GM23338 (cell line): ENCODE results near the gene TBCE. TPM values are rescaled to one million over a fixed set of nuclear protein-coding genes. Genes with fewer than 3 reads are reported as not detected.

Experiments
- ATAC-seq: fragments of 200-7000 bp; cut with Tn5 transposase; 3 replicates; pipeline ENCODE4 v1.9.1; 2020
- DNase-seq: peaks from one replicate; pipeline ENCODE4 v3.0.0-alpha.2; 2015; ENCODE audit warnings: low spot score
- H2AFZ ChIP-seq: fragments of 200-600 bp; sonication (generic); 2 replicates; pipeline ENCODE4 v1.8.0; 2016; ENCODE audit warnings: antibody characterized with exemption, mild to moderate bottlenecking, moderate library complexity
- H3F3A ChIP-seq: fragments of 200-600 bp; sonication (generic); replicated peaks from 2 replicates; pipeline ENCODE4 v1.8.0; 2017; ENCODE audit warnings: antibody characterized with exemption, mixed run types, low read depth
- H3K27ac ChIP-seq: fragments of 200-600 bp; sonication (generic); 2 replicates; pipeline ENCODE4 v1.6.1; 2016; ENCODE audit warnings: low read depth
- H3K27me3 ChIP-seq: fragments of 200-600 bp; sonication (generic); 2 replicates; pipeline ENCODE4 v1.8.0; 2016; ENCODE audit warnings: mild to moderate bottlenecking, mixed run types, moderate library complexity; ENCODE audit not compliant: insufficient read depth
- H3K36me3 ChIP-seq: fragments of 200-600 bp; sonication (generic); 2 replicates; pipeline ENCODE4 v1.8.0; 2016; ENCODE audit warnings: mild to moderate bottlenecking; ENCODE audit not compliant: insufficient read depth
- H3K4me1 ChIP-seq: fragments of 200-600 bp; sonication (generic); 2 replicates; pipeline ENCODE4 v1.8.0; 2016; ENCODE audit warnings: mild to moderate bottlenecking, moderate library complexity; ENCODE audit not compliant: insufficient read depth
- H3K4me2 ChIP-seq: fragments of 200-600 bp; sonication (generic); 2 replicates; pipeline ENCODE4 v1.7.1; 2017; ENCODE audit warnings: mixed run types
- H3K4me3 ChIP-seq: fragments of 200-600 bp; sonication (generic); 2 replicates; pipeline ENCODE4 v1.6.1; 2016; ENCODE audit warnings: mixed run types
- H3K79me2 ChIP-seq: fragments of 200-600 bp; sonication (generic); replicated peaks from 2 replicates; pipeline ENCODE4 v1.8.0; 2017; ENCODE audit warnings: mild to moderate bottlenecking; ENCODE audit not compliant: insufficient read depth
- H3K9me2 ChIP-seq: fragments of 200-600 bp; sonication (generic); 2 replicates; pipeline ENCODE4 v1.8.0; 2017; ENCODE audit not compliant: insufficient read depth
- H4K20me1 ChIP-seq: fragments of 200-600 bp; sonication (generic); replicated peaks from 2 replicates; pipeline ENCODE4 v1.8.0; 2017; ENCODE audit warnings: mild to moderate bottlenecking; ENCODE audit not compliant: insufficient read depth
- H3K27ac Mint-ChIP-seq: 2 replicates; pipeline ENCODE4 v1.8.0; 2020; ENCODE audit warnings: inconsistent platforms, mild to moderate bottlenecking, moderate library complexity, mixed read lengths
- H3K27me3 Mint-ChIP-seq: 3 replicates; pipeline ENCODE4 v1.8.0; 2022; ENCODE audit warnings: low read depth, mild to moderate bottlenecking, moderate library complexity, mixed read lengths, inconsistent platforms; ENCODE audit not compliant: insufficient read depth, poor library complexity
- H3K36me3 Mint-ChIP-seq: 3 replicates; pipeline ENCODE4 v1.8.0; 2021; ENCODE audit warnings: low read depth, mild to moderate bottlenecking, inconsistent platforms, moderate library complexity, mixed read lengths
- H3K4me1 Mint-ChIP-seq: 3 replicates; pipeline ENCODE4 v1.8.0; 2020; ENCODE audit warnings: mild to moderate bottlenecking, inconsistent platforms, mixed read lengths
- H3K4me3 Mint-ChIP-seq: 3 replicates; pipeline ENCODE4 v1.8.0; 2021; ENCODE audit warnings: moderate library complexity, mild to moderate bottlenecking, inconsistent platforms, mixed read lengths
- H3K9me3 Mint-ChIP-seq: 3 replicates; pipeline ENCODE4 v1.8.0; 2020; ENCODE audit warnings: moderate library complexity, mild to moderate bottlenecking, inconsistent platforms, mixed read lengths
- CREB1 ChIP-seq: fragments of 250-450 bp; sonication (Bioruptor Pico); IDR thresholded peaks from 2 replicates; pipeline ENCODE4 v1.5.0; 2020; ENCODE audit warnings: low read depth, mild to moderate bottlenecking, moderate library complexity
- CTCF ChIP-seq, 2 experiments: fragments of 200-600 bp in 1 of 2; sonication (generic) in 1 of 2; conservative IDR thresholded peaks; 2 replicates each; pipeline versions ENCODE4 v1.5.1 to v1.6.1; 2016 to 2017; ENCODE audit warnings: antibody characterized with exemption in 2 of 2, low read depth in 2 of 2, mild to moderate bottlenecking in 2 of 2, moderate library complexity in 1 of 2
- ETS1 ChIP-seq: IDR thresholded peaks from 2 replicates; pipeline ENCODE4 v1.6.1; 2016; ENCODE audit warnings: antibody characterized with exemption
- EZH2phosphoT487 ChIP-seq: fragments of 200-600 bp; sonication (generic); IDR thresholded peaks from one replicate; pipeline ENCODE4 v1.8.1; 2018; ENCODE audit warnings: antibody characterized with exemption; ENCODE audit not compliant: unreplicated experiment
- JUNB ChIP-seq: IDR thresholded peaks from one replicate; pipeline ENCODE4 v1.6.1; 2016; ENCODE audit warnings: antibody characterized with exemption; ENCODE audit not compliant: unreplicated experiment
- POLR2AphosphoS5 ChIP-seq: IDR thresholded peaks from 2 replicates; pipeline ENCODE4 v1.6.1; 2016; ENCODE audit warnings: antibody characterized with exemption, low read depth
- ZNF114 ChIP-seq: fragments of 250-450 bp; sonication (Bioruptor Pico); IDR thresholded peaks from 2 replicates; pipeline ENCODE4 v1.5.0; 2020; ENCODE audit warnings: mild to moderate bottlenecking, moderate library complexity
- ZNF331 ChIP-seq: fragments of 250-450 bp; sonication (Bioruptor Pico); IDR thresholded peaks from 2 replicates; pipeline ENCODE4 v1.5.0; 2020; ENCODE audit warnings: low read depth, mild to moderate bottlenecking, moderate library complexity
- polyA plus RNA-seq: library from polyadenylated mRNA; unstranded; fragments of >200 nt; fragmentation: Nextera tagmentation; extraction: Ambion mirVana; gene quantifications from 2 replicates; pipeline ENCODE4 v1.2.1, GENCODE V29; 2016
- total RNA-seq: library from RNA; depleted of rRNA; stranded (reverse); fragments of >200 nt; shearing (Covaris generic); gene quantifications from 2 replicates; pipeline ENCODE4 v1.2.3, GENCODE V29; 2014
- TF ChIP-seq, protein P1 (sequence below): IDR thresholded peaks from one replicate; pipeline ENCODE4 v1.6.1; 2018; ENCODE audit warnings: antibody characterized with exemption; ENCODE audit not compliant: unreplicated experiment
- TF ChIP-seq, protein P2 (sequence below): fragments of 250-450 bp; sonication (Bioruptor Pico); IDR thresholded peaks from 2 replicates; pipeline ENCODE4 v1.5.0; 2020; ENCODE audit warnings: mild to moderate bottlenecking, moderate library complexity

TBCE gene
- total and polyA plus RNA-seq, 2 experiments from 2014 or later = 42.7 to 64.8 TPM

- H2AFZ ChIP-seq = no peak overlapping the region
- Mint-ChIP-seq H3K27ac (peak overlapping the region; percentile 37; the same call in 1 of the 2 replicates), H3K4me3 (no peak overlapping the region), H3K4me1 (peaks cover 13% of the 10 kb centered on the region), H3K27me3 (peaks cover 2% of the 10 kb centered on the region), H3K9me3 (no peaks in the 10 kb centered on the region), H3K36me3 (peaks cover 3% of the 10 kb centered on the region; the same call in 1 of the 3 replicates)
- H3K4me3 ChIP-seq = no peak overlapping the region
- H3K4me2 ChIP-seq = no peak overlapping the region
- H3K36me3 ChIP-seq = no peaks in the 10 kb centered on the region
- H3K4me1 ChIP-seq = peaks cover 5% of the 10 kb centered on the region; the same call in 1 of the 2 replicates
- no peaks in the 10 kb centered on the region for H3K27me3 ChIP-seq
- TF ChIP-seq ZNF114 (CRISPR knock-in tag) (no peak), JUNB (no peak), EZH2phosphoT487 (no peak), ZNF331 (CRISPR knock-in tag) (no peak), CTCF (conservative IDR thresholded peaks at IDR 0.05; ENCODE audit: low read depth in 2 of 2) (no peak), CREB1 (no peak), ETS1 (no peak), POLR2AphosphoS5 (no peak)
- TF ChIP-seq, protein P1, sequence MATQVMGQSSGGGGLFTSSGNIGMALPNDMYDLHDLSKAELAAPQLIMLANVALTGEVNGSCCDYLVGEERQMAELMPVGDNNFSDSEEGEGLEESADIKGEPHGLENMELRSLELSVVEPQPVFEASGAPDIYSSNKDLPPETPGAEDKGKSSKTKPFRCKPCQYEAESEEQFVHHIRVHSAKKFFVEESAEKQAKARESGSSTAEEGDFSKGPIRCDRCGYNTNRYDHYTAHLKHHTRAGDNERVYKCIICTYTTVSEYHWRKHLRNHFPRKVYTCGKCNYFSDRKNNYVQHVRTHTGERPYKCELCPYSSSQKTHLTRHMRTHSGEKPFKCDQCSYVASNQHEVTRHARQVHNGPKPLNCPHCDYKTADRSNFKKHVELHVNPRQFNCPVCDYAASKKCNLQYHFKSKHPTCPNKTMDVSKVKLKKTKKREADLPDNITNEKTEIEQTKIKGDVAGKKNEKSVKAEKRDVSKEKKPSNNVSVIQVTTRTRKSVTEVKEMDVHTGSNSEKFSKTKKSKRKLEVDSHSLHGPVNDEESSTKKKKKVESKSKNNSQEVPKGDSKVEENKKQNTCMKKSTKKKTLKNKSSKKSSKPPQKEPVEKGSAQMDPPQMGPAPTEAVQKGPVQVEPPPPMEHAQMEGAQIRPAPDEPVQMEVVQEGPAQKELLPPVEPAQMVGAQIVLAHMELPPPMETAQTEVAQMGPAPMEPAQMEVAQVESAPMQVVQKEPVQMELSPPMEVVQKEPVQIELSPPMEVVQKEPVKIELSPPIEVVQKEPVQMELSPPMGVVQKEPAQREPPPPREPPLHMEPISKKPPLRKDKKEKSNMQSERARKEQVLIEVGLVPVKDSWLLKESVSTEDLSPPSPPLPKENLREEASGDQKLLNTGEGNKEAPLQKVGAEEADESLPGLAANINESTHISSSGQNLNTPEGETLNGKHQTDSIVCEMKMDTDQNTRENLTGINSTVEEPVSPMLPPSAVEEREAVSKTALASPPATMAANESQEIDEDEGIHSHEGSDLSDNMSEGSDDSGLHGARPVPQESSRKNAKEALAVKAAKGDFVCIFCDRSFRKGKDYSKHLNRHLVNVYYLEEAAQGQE = no peak
- TF ChIP-seq, protein P2, sequence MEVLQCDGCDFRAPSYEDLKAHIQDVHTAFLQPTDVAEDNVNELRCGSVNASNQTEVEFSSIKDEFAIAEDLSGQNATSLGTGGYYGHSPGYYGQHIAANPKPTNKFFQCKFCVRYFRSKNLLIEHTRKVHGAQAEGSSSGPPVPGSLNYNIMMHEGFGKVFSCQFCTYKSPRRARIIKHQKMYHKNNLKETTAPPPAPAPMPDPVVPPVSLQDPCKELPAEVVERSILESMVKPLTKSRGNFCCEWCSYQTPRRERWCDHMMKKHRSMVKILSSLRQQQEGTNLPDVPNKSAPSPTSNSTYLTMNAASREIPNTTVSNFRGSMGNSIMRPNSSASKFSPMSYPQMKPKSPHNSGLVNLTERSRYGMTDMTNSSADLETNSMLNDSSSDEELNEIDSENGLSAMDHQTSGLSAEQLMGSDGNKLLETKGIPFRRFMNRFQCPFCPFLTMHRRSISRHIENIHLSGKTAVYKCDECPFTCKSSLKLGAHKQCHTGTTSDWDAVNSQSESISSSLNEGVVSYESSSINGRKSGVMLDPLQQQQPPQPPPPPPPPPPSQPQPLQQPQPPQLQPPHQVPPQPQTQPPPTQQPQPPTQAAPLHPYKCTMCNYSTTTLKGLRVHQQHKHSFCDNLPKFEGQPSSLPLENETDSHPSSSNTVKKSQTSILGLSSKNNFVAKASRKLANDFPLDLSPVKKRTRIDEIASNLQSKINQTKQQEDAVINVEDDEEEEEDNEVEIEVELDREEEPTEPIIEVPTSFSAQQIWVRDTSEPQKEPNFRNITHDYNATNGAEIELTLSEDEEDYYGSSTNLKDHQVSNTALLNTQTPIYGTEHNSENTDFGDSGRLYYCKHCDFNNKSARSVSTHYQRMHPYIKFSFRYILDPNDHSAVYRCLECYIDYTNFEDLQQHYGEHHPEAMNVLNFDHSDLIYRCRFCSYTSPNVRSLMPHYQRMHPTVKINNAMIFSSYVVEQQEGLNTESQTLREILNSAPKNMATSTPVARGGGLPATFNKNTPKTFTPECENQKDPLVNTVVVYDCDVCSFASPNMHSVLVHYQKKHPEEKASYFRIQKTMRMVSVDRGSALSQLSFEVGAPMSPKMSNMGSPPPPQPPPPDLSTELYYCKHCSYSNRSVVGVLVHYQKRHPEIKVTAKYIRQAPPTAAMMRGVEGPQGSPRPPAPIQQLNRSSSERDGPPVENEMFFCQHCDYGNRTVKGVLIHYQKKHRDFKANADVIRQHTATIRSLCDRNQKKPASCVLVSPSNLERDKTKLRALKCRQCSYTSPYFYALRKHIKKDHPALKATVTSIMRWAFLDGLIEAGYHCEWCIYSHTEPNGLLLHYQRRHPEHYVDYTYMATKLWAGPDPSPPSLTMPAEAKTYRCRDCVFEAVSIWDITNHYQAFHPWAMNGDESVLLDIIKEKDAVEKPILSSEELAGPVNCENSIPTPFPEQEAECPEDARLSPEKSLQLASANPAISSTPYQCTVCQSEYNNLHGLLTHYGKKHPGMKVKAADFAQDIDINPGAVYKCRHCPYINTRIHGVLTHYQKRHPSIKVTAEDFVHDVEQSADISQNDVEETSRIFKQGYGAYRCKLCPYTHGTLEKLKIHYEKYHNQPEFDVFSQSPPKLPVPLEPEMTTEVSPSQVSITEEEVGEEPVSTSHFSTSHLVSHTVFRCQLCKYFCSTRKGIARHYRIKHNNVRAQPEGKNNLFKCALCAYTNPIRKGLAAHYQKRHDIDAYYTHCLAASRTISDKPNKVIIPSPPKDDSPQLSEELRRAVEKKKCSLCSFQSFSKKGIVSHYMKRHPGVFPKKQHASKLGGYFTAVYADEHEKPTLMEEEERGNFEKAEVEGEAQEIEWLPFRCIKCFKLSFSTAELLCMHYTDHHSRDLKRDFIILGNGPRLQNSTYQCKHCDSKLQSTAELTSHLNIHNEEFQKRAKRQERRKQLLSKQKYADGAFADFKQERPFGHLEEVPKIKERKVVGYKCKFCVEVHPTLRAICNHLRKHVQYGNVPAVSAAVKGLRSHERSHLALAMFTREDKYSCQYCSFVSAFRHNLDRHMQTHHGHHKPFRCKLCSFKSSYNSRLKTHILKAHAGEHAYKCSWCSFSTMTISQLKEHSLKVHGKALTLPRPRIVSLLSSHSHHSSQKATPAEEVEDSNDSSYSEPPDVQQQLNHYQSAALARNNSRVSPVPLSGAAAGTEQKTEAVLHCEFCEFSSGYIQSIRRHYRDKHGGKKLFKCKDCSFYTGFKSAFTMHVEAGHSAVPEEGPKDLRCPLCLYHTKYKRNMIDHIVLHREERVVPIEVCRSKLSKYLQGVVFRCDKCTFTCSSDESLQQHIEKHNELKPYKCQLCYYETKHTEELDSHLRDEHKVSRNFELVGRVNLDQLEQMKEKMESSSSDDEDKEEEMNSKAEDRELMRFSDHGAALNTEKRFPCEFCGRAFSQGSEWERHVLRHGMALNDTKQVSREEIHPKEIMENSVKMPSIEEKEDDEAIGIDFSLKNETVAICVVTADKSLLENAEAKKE (CRISPR knock-in tag) = no peak
- H3K79me2 ChIP-seq = peaks cover 37% of the 10 kb centered on the region
- DNase-seq (peak; percentile 33), ATAC-seq (peak; percentile 78)
- no peaks in the 10 kb centered on the region for H3K9me2 ChIP-seq
- H3F3A ChIP-seq = 0 out of 2 replicates have a peak, but pooled peaks cover 2% of the 10 kb centered on the region
- peak overlapping the region; percentile 83; the same call in 1 of the 2 replicates for H3K27ac ChIP-seq
- no peaks in the 10 kb centered on the region; the same call in 1 of the 2 replicates for H4K20me1 ChIP-seq
These were observed 56.0 kb downstream of the TBCE start for GRCh38 chr1:235423214-235423652.
